Keratinocyte (primary cell): ENCODE results near the gene SIDT2. TPM values are rescaled to one million over a fixed set of nuclear protein-coding genes. Genes with fewer than 3 reads are reported as not detected.

Experiments used
- DNase-seq: peaks from one replicate; pipeline ENCODE4 v3.0.0-alpha.2; 2011; ENCODE audit warnings: low read depth, missing footprints, low spot score
- FAIRE-seq: peaks from 2 replicates; lab custom pipeline; 2011; peaks lifted over from hg19 to GRCh38; lab: Jason Lieb, UNC
- H2AFZ ChIP-seq: 2 replicates; pipeline ENCODE4 v1.6.0; 2012; ENCODE audit warnings: low read length, control low read depth, inconsistent platforms; ENCODE audit not compliant: control insufficient read depth
- H3K27ac ChIP-seq: 2 replicates; pipeline ENCODE4 v1.5.1; 2011; ENCODE audit warnings: low read length; ENCODE audit not compliant: control insufficient read depth, insufficient read depth
- H3K27me3 ChIP-seq: 3 replicates; pipeline ENCODE4 v1.6.0; 2011; ENCODE audit warnings: low read length; ENCODE audit not compliant: control insufficient read depth, insufficient read depth; ENCODE audit errors: extremely low read depth
- H3K36me3 ChIP-seq, 2 experiments: 2 replicates in 1 of 2; 3 replicates in 1 of 2; pipeline ENCODE4 v1.5.1; 2011; ENCODE audit warnings: low read length in 2 of 2, mild to moderate bottlenecking in 1 of 2; ENCODE audit not compliant: control insufficient read depth in 2 of 2, insufficient read depth in 2 of 2; ENCODE audit errors: extremely low read depth in 1 of 2
- H3K4me1 ChIP-seq: 3 replicates; pipeline ENCODE4 v1.5.1; 2011; ENCODE audit warnings: low read length; ENCODE audit not compliant: control insufficient read depth, insufficient read depth; ENCODE audit errors: extremely low read depth
- H3K4me2 ChIP-seq: 3 replicates; pipeline ENCODE4 v1.6.0; 2011; ENCODE audit warnings: low read depth, low read length; ENCODE audit not compliant: control insufficient read depth, insufficient read depth; ENCODE audit errors: extremely low read depth
- H3K4me3 ChIP-seq, 3 experiments: fragments of 200-600 bp in 1 of 3; sonication (generic) in 1 of 3; 2 replicates in 2 of 3; 3 replicates in 1 of 3; pipeline ENCODE4 v1.5.1; 2011 to 2016; ENCODE audit warnings: low read length in 3 of 3, mild to moderate bottlenecking in 3 of 3, control low read depth in 2 of 3, inconsistent platforms in 1 of 3, low read depth in 1 of 3, mixed read lengths in 1 of 3, mixed run types in 1 of 3, moderate library complexity in 1 of 3; ENCODE audit not compliant: control insufficient read depth in 2 of 3, insufficient read depth in 2 of 3; ENCODE audit errors: extremely low read depth in 1 of 3
- H3K79me2 ChIP-seq: 2 replicates; pipeline ENCODE4 v1.6.0; 2012; ENCODE audit warnings: low read length; ENCODE audit not compliant: control insufficient read depth, insufficient read depth
- H3K9ac ChIP-seq: 3 replicates; pipeline ENCODE4 v1.6.0; 2011; ENCODE audit warnings: low read length; ENCODE audit not compliant: control insufficient read depth, insufficient read depth; ENCODE audit errors: extremely low read depth
- H3K9me1 ChIP-seq: 3 replicates; pipeline ENCODE4 v1.6.0; 2011; ENCODE audit warnings: low read length; ENCODE audit not compliant: control insufficient read depth, insufficient read depth; ENCODE audit errors: extremely low read depth
- H3K9me3 ChIP-seq: 2 replicates; pipeline ENCODE4 v1.5.1; 2012; ENCODE audit warnings: low read depth, low read length; ENCODE audit not compliant: control insufficient read depth
- H4K20me1 ChIP-seq: 3 replicates; pipeline ENCODE4 v1.6.0; 2011; ENCODE audit warnings: low read length; ENCODE audit not compliant: control insufficient read depth, insufficient read depth; ENCODE audit errors: extremely low read depth
- CTCF ChIP-seq, 3 experiments: IDR thresholded peaks in 1 of 3; conservative IDR thresholded peaks in 1 of 3; optimal IDR thresholded peaks in 1 of 3; 2 replicates in 2 of 3; 3 replicates in 1 of 3; pipeline versions ENCODE3 to v1.5.1; 2011; ENCODE audit warnings: low read length in 3 of 3, mild to moderate bottlenecking in 3 of 3, moderate library complexity in 2 of 3, control low read depth in 1 of 3, inconsistent platforms in 1 of 3; ENCODE audit not compliant: insufficient read depth in 2 of 3; ENCODE audit errors: extremely low read depth in 1 of 3
- EZH2 ChIP-seq: IDR thresholded peaks from one replicate; pipeline ENCODE4 v1.6.1; 2012; ENCODE audit warnings: inconsistent platforms, mild to moderate bottlenecking, low read length, moderate library complexity
- dilution Hi-C: fragments of 300-500 bp; cut with MboI; formaldehyde crosslinking; loops from one replicate; pipeline ENCODE4 v1.7.0; 2020; ENCODE audit warnings: low sequenced_read_pairs; ENCODE audit not compliant: extremely low pct_ligation_motif_present
- polyA plus RNA-seq, 5 experiments: library from polyadenylated mRNA; depleted of rRNA in 3 of 5; stranded (reverse) in 3 of 5; stranded (forward) in 1 of 5; unstranded in 1 of 5; fragments of >200 nt; gene quantifications; 1 replicate in 1 of 5; 2 replicates in 3 of 5; 3 replicates in 1 of 5; pipeline versions ENCODE4 v1.2.1 to v1.2.3, GENCODE V29; 2011 to 2012; ENCODE audit warnings: missing spikeins in 2 of 5, low read depth in 1 of 5, low replicate concordance in 1 of 5

SIDT2 gene
- polyA plus RNA-seq, 1 donor (not counting 4 experiments of a cell fraction or from before 2014, with no cell fraction given), result 9.8 TPM

DNA sequence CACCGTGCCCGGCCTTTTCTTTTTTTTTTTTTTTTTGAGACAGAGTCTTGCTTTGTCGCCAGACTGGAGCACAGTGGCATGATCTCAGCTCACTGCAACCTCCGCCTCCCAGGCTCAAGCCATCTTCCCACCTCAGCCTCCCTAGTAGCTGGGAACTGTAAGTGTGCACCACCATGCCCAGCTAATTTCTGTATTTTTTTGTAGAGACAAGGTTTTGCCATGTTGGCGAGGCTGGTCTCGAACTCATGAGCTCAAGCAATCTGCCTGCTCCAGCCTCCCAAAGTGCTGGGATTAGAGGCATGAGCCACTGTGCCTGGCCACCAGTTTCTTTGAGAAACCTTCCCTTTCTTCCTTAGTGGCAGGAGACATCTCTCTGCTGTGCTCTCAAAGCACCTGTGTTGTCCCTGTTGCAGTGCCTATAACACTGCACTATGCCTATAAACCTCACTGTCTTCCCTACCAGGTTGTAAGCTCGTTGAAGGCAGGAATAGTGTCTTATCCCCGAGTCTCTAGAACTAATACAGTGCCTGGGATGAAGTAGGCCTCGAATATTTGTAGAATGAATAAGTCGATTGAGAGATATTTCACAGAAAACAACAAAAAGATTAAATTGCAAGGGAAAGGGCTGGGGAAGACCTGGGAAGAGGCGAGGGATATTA is 34.3 kb downstream of the SIDT2 start:
- Histone ChIP-seq H3K4me1 (no peaks in the 10 kb centered on the region), H3K9me3 (no peaks in the 10 kb centered on the region), H3K79me2 (no peaks in the 10 kb centered on the region), H3K4me3 (no peak overlapping the region), H3K27ac (no peak overlapping the region), H3K9me1 (no peaks in the 10 kb centered on the region), H4K20me1 (no peaks in the 10 kb centered on the region), H2AFZ (no peak overlapping the region), H3K36me3 (peaks cover 12 to 22% of the 10 kb centered on the region in 2 experiments), H3K4me2 (no peak overlapping the region), H3K9ac (no peak overlapping the region), H3K27me3 (no peaks in the 10 kb centered on the region)
- DNase-seq (no peak), FAIRE-seq (no peak)
- dilution Hi-C loops, result no loop called here
- TF ChIP-seq EZH2 (no peak), CTCF (optimal IDR thresholded peaks at IDR 0.05 in 1 of 3, IDR thresholded peaks at IDR 0.05 in 1 of 3, conservative IDR thresholded peaks at IDR 0.05 in 1 of 3; ENCODE audit: extremely low read depth in 1 of 3, insufficient read depth in 2 of 3, low read length in 3 of 3) (no peak)

- no peak for TF ChIP-seq EZH2
- TF ChIP-seq CTCF (optimal IDR thresholded peaks at IDR 0.05 in 1 of 3, IDR thresholded peaks at IDR 0.05 in 1 of 3, conservative IDR thresholded peaks at IDR 0.05 in 1 of 3; ENCODE audit: extremely low read depth in 1 of 3, insufficient read depth in 2 of 3, low read length in 3 of 3), result no peak
- Histone ChIP-seq H3K4me2 (no peak overlapping the region), H3K27me3 (no peaks in the 10 kb centered on the region), H3K4me1 (no peaks in the 10 kb centered on the region), H2AFZ (no peak overlapping the region), H3K9ac (no peak overlapping the region), H3K4me3 (no peak overlapping the region), H3K27ac (no peak overlapping the region), H3K36me3 (peaks cover 22 to 37% of the 10 kb centered on the region in 2 experiments), H3K9me1 (no peaks in the 10 kb centered on the region), H3K9me3 (no peaks in the 10 kb centered on the region), H4K20me1 (no peaks in the 10 kb centered on the region), H3K79me2 (no peaks in the 10 kb centered on the region)
- dilution Hi-C loops, result no loop called here
- no peak for DNase-seq
- FAIRE-seq, result no peak
These were observed 36.0 kb downstream of the SIDT2 start for GRCh38 chr11:117214404-117215110.
